SK-N-MC (cell line): Measurements from ENCODE around the gene SUPT6H.

Source experiments
- DNase-seq: peaks from one replicate; pipeline ENCODE4 v3.0.0-alpha.2; 2011; ENCODE audit warnings: low read depth, low spot score
- H3K27ac ChIP-seq: fragments of 200-600 bp; sonication (generic); 2 replicates; pipeline ENCODE4 v1.5.1; 2016; ENCODE audit warnings: mixed run types
- H3K36me3 ChIP-seq: fragments of 200-600 bp; sonication (generic); 2 replicates; pipeline ENCODE4 v1.6.1; 2017; ENCODE audit warnings: antibody characterized with exemption, low read length, mixed read lengths; ENCODE audit not compliant: insufficient read depth
- H3K4me3 ChIP-seq: fragments of 200-600 bp; sonication (generic); 2 replicates; pipeline ENCODE4 v1.5.1; 2016
- H3K9ac ChIP-seq: fragments of 200-600 bp; sonication (generic); 2 replicates; pipeline ENCODE4 v1.8.0; 2017; ENCODE audit warnings: mixed run types, mixed read lengths; ENCODE audit not compliant: insufficient read length
- H3K9me3 ChIP-seq: fragments of 200-600 bp; sonication (generic); 2 replicates; pipeline ENCODE4 v1.6.1; 2017; ENCODE audit warnings: low read depth, mild to moderate bottlenecking, antibody characterized with exemption, low read length, moderate library complexity, mixed read lengths
- EZH2 ChIP-seq: fragments of 200-600 bp; sonication (generic); IDR thresholded peaks from one replicate; pipeline ENCODE4 v1.6.1; 2017; ENCODE audit warnings: antibody characterized with exemption
- FOXP2 ChIP-seq: optimal IDR thresholded peaks from 2 replicates; pipeline ENCODE3; 2011; ENCODE audit warnings: mild to moderate bottlenecking, moderate library complexity; ENCODE audit not compliant: insufficient read depth; ENCODE audit errors: extremely low read length, control extremely low read depth
- POLR2AphosphoS5 ChIP-seq: IDR thresholded peaks from 2 replicates; pipeline ENCODE4 v1.6.1; 2012; ENCODE audit warnings: mild to moderate bottlenecking, low read depth, low read length, borderline replicate concordance

Gene SUPT6H

DNA sequence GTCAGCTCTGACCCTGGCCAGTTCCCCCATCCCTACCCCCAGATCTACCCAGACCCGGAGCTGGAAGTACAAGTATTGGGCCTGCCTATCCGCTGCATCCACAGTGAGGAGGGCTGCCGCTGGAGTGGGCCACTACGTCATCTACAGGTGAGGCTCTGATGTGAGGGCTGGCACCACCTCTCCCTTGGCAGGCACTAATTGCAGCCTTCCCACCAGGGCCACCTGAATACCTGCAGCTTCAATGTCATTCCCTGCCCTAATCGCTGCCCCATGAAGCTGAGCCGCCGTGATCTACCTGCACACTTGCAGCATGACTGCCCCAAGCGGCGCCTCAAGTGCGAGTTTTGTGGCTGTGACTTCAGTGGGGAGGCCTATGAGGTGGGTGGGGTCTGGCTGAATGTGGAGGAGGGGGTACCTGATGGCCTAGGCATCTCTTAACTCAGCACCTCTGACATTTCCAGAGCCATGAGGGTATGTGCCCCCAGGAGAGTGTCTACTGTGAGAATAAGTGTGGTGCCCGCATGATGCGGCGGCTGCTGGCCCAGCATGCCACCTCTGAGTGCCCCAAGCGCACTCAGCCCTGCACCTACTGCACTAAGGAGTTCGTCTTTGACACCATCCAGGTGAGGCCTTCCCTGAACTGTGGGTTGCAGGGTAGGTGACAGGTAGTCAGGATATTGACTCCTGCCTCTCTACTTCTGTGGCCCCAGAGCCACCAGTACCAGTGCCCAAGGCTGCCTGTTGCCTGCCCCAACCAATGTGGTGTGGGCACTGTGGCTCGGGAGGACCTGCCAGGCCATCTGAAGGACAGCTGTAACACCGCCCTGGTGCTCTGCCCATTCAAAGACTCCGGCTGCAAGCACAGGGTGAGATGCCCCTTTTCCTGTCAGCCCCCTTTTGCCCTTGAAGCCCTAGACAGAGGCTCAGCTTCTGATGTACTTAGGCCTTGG is 86.1 kb downstream of the SUPT6H start:
- Histone ChIP-seq H3K9me3 (no peaks in the 10 kb centered on the region), H3K36me3 (peaks cover 60% of the 10 kb centered on the region), H3K4me3 (no peak overlapping the region), H3K27ac (peak overlapping the region; percentile 59; the same call in 1 of the 2 replicates), H3K9ac (no peak overlapping the region)
- TF ChIP-seq POLR2AphosphoS5 (no peak; the same call in 1 of the 2 replicates), FOXP2 (no peak), EZH2 (no peak)
- DNase-seq = no peak

GRCh38 chr17:28748852-28749515 is 87.0 kb downstream of the SUPT6H start:
- TF ChIP-seq FOXP2 (no peak), EZH2 (no peak), POLR2AphosphoS5 (no peak)
- Histone ChIP-seq H3K27ac (peak overlapping the region; percentile 59; the same call in 1 of the 2 replicates), H3K36me3 (peaks cover 60% of the 10 kb centered on the region), H3K9me3 (no peaks in the 10 kb centered on the region), H3K9ac (no peak overlapping the region), H3K4me3 (no peak overlapping the region)
- no peak for DNase-seq

DNA sequence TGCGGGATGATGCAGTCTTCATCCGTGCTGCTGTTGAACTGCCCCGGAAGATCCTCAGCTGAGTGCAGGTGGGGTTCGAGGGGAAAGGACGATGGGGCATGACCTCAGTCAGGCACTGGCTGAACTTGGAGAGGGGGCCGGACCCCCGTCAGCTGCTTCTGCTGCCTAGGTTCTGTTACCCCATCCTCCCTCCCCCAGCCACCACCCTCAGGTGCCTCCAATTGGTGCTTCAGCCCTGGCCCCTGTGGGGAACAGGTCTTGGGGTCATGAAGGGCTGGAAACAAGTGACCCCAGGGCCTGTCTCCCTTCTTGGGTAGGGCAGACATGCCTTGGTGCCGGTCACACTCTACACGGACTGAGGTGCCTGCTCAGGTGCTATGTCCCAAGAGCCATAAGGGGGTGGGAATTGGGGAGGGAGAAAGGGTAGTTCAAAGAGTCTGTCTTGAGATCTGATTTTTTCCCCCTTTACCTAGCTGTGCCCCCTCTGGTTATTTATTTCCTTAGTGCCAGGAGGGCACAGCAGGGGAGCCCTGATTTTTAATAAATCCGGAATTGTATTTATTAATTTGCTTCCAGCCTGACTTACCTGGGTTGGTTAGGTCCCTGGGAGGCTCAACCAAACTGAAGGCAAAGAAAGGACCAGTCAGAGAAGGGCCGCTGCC is 87.6 kb downstream of the SUPT6H start:
- peaks cover 60% of the 10 kb centered on the region for H3K36me3 ChIP-seq
- H3K9ac ChIP-seq = no peak overlapping the region
- no peak for TF ChIP-seq FOXP2
- no peak for TF ChIP-seq EZH2
- TF ChIP-seq POLR2AphosphoS5 = no peak
- no peaks in the 10 kb centered on the region for H3K9me3 ChIP-seq
- H3K27ac ChIP-seq = 0 out of 2 replicates have a peak overlapping the region, but pooled peaks have one; percentile 57
- no peak for DNase-seq
- H3K4me3 ChIP-seq = no peak overlapping the region

GRCh38 chr17:28750178-28751047 is 88.4 kb downstream of the SUPT6H start:
- peak overlapping the region; percentile 66 for H3K27ac ChIP-seq
- no peak overlapping the region for H3K4me3 ChIP-seq
- H3K9me3 ChIP-seq = no peaks in the 10 kb centered on the region
- DNase-seq = no peak
- no peak overlapping the region for H3K9ac ChIP-seq
- TF ChIP-seq FOXP2 = no peak
- TF ChIP-seq POLR2AphosphoS5 = peak; percentile 21
- TF ChIP-seq EZH2 = no peak
- peaks cover 60% of the 10 kb centered on the region for H3K36me3 ChIP-seq

DNA sequence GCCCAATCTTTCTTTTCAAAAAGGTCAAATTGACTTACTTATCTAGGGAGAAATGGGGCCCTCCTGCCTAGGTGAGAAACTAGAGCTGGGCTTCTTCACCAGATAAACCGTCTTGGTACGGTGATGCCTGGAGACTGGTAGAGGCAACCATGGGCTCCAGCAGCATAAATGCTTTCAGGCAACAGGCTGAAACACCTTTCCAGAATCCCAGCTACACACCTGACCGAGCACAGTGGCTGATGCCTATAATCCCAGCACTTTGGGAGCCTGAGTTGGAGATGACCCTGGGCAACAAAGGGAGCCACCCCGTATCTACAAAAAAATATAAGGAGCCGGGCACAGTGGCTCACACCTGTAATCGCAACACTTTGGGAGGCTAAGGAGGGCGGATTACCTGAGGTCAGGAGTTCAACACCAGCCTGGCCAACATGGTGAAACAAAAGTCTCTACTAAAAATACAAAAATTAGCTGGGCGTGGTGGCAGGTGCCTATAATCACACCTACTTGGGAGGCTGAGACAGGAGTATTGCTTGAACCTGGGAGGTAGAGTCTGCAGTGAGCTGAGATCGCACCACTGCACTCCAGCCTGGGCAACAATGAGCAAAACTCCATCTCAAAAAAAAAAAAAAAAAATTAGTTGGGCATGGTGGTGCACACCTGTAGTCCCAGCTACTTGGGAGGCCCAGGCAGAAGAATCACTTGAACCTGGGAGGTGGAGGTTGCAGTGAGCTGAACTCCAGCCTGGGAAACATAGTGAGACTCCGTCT is 89.8 kb downstream of the SUPT6H start:
- H3K27ac ChIP-seq = no peak overlapping the region
- no peak overlapping the region for H3K4me3 ChIP-seq
- H3K9me3 ChIP-seq = no peaks in the 10 kb centered on the region
- DNase-seq = no peak
- peaks cover 50% of the 10 kb centered on the region for H3K36me3 ChIP-seq
- TF ChIP-seq EZH2 (no peak), FOXP2 (no peak), POLR2AphosphoS5 (no peak)
- H3K9ac ChIP-seq = no peak overlapping the region
